ENCODE data around the gene HIPK2.

DNA sequence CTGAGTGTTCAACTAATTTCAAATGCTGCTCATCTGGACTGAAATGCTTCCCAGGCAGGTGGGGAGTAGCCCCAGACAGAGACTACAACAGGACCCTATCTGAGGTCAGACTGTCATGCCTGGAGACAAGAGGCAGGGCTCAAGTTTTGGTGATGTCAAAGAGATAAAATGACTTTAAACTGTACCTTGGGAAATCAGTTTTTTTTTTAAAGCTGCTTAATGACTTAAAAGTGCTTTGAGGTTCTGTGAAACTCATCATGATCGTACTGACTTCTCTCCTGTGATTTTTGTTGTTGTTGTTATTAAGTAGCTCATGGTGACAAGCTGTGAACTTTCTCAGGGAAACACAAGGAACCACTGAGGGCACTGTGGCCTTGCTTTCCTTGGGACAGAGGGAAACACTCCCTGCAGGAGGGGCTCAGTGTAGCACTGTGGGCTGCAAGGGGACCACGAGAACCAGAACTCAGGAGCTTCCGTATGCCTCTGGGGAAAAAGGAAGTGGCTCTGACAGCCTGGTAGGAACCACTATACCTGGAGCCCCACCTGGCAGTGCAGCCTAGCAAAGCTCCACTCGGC is 9.5 kb downstream of the HIPK2 start:
- TF ChIP-seq EP300 (IDR thresholded peaks at IDR 0.05; ENCODE audit: borderline replicate concordance) (no peak), RAD21 (IDR thresholded peaks at IDR 0.05; ENCODE audit: low read depth) (no peak)
